GM12873 (cell line): Measurements from ENCODE around the gene FKBP1A.

Experiments used
- TF ChIP-seq, protein P1 (sequence below): IDR thresholded peaks from 2 replicates; pipeline ENCODE4 v1.5.1; 2012; ENCODE audit warnings: low read depth, mild to moderate bottlenecking, moderate library complexity, low read length, control low read depth; ENCODE audit not compliant: insufficient read depth; ENCODE audit errors: missing control alignments

Gene FKBP1A

DNA sequence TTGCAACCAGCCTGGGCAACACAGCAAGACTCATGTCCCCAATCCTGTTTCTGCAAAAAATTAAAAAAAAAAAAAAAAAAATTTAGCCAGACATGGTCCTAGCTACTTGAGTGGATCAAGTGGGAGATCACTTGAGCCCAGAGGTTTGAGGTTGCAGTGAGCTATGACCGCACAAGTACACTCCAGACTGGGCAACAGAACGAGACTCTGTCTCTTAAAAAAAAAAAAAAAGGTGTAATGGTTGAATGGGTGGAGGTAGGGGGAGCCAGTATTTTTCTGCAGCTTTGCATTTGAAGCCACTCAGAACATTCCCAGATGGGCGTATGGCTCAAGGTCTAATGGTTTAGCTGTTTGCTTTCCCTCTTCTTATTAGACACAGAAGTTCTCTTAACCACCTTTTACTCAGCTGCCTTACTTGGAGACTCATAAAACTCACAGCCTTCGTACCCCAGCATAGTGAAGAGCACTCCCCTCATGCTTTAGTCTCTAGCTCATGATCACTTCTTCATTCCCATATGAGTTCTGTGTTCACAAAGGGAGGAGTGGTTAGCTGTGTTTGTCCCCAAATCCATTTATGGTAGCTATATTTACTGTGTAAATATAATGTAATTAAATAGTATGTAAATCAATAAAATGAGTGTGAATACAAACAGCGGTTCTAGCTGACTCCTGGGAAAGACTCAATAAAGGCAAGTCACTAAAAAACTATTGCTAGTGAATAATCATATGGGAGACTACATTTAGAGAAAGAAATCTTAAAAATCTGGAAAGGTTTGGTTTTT lies 9.0 kb downstream of the FKBP1A start:
- TF ChIP-seq, protein P1, sequence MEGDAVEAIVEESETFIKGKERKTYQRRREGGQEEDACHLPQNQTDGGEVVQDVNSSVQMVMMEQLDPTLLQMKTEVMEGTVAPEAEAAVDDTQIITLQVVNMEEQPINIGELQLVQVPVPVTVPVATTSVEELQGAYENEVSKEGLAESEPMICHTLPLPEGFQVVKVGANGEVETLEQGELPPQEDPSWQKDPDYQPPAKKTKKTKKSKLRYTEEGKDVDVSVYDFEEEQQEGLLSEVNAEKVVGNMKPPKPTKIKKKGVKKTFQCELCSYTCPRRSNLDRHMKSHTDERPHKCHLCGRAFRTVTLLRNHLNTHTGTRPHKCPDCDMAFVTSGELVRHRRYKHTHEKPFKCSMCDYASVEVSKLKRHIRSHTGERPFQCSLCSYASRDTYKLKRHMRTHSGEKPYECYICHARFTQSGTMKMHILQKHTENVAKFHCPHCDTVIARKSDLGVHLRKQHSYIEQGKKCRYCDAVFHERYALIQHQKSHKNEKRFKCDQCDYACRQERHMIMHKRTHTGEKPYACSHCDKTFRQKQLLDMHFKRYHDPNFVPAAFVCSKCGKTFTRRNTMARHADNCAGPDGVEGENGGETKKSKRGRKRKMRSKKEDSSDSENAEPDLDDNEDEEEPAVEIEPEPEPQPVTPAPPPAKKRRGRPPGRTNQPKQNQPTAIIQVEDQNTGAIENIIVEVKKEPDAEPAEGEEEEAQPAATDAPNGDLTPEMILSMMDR, result no peak

DNA sequence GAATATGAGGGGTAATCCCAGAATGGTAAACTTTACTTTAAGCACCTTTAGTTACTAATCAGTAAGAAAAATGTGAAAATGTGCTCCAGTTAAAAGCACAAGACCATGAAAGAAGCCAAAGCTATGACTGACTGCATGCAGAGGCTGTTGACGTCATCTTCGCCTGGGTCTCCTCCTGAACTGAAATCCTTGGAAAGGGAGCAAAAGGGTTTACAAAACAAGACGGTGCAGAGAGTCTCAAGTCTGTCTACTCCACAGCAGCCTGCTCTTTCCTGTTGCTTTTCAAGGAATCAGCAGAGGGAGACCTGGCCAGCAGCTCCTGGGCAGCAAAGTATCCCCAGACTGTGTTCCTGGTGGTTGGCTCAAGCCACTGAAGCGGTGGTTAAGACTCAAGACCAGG lies 10.2 kb downstream of the FKBP1A start:
- TF ChIP-seq, protein P1, result no peak

DNA sequence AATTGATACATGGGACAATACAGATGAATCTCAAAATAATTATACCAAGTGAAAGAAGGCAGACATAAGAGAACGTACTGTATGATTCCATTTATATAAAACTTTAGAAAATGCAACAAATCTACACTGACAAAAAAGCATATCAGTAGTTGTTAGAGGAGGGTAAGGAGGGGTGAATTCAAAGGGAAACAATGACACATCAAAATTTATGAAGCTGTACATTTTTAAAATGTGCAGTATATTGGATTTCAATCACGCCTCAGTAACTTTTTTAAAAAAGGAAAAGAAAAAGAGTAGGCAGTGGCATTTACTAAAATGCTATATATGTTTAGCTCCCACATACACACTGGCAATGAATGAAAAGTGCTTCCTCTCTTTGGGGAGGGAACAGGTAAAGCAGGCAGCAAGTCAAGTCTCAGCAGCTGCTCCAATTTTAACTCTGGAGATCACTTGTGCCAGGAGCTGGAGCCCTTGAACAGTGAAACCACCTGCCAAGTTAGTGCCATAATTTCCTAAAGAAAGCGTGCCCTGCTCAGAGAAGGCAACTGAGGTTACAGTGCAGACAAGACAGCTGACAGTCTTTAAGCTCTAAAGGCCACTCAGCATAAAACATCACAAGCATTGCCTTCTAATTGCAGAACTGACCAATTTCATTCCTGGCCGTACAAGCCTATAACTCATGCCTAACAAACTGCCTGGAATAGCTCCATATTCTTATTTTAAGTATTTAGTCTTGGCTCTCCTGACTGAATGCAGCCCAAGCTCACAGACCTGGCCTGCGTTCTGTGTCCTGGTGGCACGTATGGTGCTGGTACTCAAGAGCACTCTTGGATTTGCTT lies 10.9 kb downstream of the FKBP1A start:
- TF ChIP-seq, protein P1, result no peak

DNA sequence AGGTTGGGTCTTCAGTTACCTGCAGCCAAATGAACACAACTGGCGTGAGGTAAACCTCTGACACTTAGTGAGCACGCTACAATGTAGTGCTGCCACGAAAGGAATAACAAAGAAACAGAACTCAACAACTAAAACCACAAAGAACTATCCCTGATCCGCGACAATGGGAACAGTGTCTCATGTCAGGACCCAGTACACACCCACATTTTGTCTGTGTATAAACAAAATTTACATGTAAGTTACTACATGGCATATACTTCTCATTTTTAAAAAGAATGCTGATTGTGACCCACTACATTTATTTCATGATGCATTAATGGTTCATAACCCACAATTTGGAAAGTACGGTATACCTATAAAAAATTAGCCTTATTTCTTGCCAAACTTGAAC lies 14.1 kb downstream of the FKBP1A start:
- TF ChIP-seq, protein P1, result no peak

DNA sequence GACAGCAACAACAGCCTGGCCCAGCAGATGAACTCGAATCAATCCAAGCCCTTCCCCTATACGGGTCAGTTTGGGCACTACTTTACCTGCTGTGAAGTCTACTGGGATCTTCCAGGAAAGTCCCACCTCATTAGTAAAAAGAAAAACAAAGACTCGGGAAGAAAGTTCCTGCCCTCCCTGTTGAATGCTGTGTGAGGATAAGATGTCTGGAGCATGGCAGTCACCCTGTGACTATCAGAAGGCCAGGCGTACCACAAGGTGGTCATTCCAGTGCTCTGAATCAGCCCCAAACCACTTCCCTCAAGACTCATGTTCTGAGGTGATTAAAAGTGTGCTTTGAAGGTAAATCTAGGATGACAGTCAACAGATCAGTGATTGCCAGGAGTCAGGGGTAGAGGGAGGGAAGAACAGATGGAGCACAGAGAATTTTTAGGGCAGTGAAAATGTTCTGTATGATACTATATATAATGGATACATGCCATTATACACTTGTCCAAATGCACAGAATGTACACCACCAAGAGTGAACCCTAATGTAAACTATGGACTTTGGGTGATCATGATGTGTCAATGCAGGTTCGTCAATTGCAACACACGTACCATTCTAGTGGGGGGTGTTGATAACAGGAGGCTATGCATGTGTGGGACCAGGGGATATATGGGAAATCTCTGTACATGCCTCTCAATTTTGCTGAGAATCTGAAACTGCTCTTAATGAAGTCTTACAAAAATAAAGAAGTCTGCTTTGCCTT lies 14.7 kb downstream of the FKBP1A start:
- TF ChIP-seq, protein P1, result no peak

DNA sequence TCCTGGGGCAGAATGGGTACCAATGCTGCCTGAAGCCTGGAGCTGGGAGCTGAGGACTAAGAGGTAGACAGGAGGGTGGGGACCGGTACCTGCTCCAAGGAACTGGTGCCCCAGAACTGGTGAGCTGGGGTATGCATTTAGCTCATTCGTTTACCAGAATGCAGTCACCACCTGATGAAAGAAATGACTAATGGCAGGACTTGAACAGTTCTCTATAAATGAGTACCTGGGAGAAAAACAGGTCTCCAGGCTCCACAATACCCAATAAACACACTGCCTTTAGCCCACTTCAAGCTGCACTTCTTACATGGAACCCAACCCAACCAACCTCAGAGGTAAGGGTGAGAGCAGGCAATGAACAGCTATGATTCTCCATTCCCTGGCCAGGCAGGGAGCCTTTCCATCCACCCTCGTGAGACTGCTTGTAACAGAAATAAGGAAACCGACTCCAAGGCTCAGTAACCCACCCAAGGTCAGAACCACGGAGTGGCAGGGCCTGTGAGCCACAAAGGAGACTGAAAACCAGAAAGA lies 15.4 kb downstream of the FKBP1A start:
- TF ChIP-seq, protein P1, result no peak
